Stimulated activated CD4-positive, alpha-beta T cell treated with anti-CD3 and anti-CD28 coated beads, Interleukin-4, amount 100 ng/mL, for 1 hour (primary cell): ENCODE measurements around the gene TMEM176B.
"Not testable (repeated sequence)": the region's sequence is repeated elsewhere in the genome, so short reads cannot be mapped to it uniquely, and the experiment has no call there.

Source experiments
- DNase-seq: peaks from one replicate; pipeline ENCODE4 v3.0.0-alpha.2; 2020

TMEM176B gene

GRCh38 chr7:150788474-150789269 lies 11.5 kb downstream of the TMEM176B start:
- no peak for DNase-seq

DNA sequence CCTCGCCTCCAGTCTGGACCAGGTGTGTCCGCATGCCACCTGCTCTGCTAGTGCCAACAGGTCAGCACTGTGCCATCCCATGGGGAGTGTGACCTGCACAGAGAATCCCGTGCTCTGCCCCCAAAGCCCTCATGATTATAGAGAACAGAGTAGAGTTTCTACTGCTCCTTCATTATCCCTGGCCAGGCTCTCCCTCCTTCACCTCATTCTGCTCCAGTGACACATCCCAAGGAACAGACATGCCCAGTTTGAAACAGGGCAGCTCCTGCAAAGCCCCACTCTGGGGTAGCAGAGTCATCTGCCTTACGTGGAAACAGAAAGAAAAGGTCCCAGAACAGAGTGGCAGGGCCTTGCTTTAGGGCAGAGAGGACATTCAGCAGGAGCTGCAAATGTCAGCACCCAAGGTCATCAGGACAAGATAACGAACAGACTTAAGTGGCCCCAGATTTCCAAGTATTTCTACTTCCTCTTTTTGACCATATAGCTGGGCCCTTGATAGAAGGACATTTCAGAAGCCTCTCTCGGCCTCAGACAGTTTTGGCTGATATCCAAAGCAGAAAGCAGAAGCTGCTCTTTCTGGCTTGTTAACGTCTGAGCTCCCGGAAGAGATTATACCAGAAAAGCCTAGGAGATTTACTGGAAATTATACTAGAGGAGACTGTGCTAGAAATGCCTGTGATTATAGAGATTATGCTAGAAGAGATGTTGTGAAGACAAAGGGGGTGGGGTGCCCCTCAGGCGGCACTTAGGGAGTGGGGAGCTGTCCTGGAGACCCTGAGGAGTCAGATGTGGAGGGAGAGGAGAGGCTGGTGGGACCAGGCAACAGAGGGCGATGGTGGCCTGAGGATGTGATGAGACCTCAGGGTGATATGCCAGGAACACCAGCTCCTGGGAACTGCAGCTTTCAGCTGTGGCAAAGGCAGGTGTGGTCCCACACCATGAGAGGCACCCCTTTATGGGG lies 12.6 kb downstream of the TMEM176B start:
- DNase-seq, result no peak

- no peak for DNase-seq
Measured at GRCh38 chr7:150784954-150785353, 15.2 kb downstream of the TMEM176B start.

- DNase-seq, result no peak
Measured at GRCh38 chr7:150784120-150784736, 15.9 kb downstream of the TMEM176B start.

DNA sequence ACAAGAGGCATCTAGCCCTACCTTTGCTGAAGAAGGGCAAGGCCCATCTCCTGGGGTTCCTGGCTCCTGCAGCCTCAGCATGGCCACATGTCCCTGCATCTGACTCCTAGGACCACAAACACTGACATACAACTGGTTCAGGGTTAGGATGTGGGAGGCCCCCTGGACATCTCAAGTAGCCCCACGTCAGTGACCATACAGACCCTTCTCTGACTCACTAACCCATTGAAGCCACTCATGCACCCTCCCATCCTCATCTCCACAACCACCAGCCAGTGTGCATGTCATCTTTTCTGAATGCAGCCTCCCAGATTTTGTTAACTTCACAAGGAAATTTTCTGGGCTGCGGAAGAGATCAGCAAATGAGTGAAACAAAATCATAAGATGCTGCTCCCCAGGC lies 18.2 kb downstream of the TMEM176B start:
- DNase-seq, result no peak

- no peak for DNase-seq
Measured at GRCh38 chr7:150781103-150781502, 19.1 kb downstream of the TMEM176B start.

DNA sequence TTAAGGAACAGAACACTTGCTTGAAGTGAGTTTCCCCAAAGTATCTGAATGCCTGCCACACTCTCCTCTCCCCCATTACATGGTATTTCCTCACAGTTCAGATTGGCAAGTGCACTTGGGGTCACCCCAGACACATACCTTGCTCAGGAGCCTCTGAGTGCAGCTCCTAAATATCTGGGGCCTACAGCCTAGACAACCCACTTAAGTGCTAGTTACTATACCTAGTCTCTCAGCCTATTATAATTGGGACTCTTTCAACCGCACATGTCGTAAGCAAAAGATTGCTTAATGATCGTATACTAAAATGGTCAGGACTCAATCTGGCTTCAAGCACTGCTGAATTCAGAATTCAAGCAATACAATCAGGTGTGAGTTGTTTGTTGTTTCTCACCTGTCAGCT lies 19.9 kb downstream of the TMEM176B start:
- DNase-seq, result no peak

- DNase-seq, result peak; percentile 75
Measured at GRCh38 chr7:150778738-150779301, 21.3 kb downstream of the TMEM176B start.

- no peak for DNase-seq
Measured at GRCh38 chr7:150778014-150778737, 22.0 kb downstream of the TMEM176B start.

DNA sequence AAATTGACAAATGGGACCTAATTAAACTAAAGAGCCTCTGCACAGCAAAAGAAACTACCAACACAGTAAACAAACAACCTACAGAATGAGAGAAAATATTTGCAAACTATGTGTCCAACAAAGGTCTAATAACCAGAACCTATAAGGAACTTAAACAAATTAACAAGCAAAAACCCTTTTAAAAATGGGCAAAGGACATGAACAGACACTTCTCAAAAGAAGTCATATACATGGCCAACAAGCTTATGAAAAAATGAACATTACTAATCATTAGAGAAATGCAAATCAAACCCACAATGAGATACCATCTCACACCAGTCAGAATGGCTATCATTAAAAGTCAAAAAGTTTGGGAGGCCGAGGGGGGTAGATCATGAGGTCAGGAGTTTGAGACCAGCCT lies 26.0 kb downstream of the TMEM176B start:
- not testable (repeated sequence) for DNase-seq

GRCh38 chr7:150769768-150770167 lies 30.4 kb downstream of the TMEM176B start:
- DNase-seq, result no peak

GRCh38 chr7:150766334-150766709 lies 33.8 kb downstream of the TMEM176B start:
- DNase-seq, result no peak

- DNase-seq, result no peak
Measured at GRCh38 chr7:150759479-150759878, 40.7 kb downstream of the TMEM176B start.

DNA sequence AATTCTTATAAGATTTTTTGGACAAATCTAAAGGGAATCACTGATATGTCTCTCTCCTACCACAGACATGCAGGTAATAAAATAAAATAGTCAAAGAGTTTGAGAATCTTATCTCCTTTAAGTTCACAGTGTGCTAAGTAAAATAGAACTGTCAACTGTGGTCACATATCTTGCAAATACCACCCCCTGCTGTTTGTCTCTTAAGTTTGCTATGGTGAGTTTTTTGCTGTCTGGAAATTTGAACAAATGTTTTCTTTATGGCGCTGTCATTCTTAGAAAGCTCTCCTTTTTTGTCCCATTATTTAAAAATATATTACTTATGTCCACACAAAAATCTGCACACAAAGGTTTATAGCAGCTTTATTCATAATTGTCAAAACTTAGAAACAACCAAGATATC lies 43.3 kb downstream of the TMEM176B start:
- no peak for DNase-seq

DNA sequence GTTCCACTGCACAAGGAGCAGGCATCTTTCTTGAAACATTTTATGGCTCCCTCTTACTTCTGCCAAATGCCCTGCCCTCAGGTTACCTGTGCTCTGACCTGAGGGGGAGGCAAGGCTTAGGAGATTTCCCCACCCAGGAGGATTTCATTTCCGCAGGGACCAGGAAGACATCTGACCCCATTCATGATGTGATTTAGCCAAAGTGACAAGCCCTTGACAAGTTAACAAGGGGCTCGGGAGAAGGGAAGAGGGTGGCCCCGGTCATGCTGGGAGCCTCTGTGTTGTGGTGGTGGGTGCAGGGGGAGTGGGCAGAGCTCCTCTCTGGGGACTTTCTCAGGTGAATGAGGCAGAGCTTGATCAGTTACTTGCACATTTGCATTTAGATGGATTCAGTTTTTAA lies 44.0 kb downstream of the TMEM176B start:
- no peak for DNase-seq

GRCh38 chr7:150755473-150756099 lies 44.6 kb downstream of the TMEM176B start:
- DNase-seq, result peak; percentile 64

DNA sequence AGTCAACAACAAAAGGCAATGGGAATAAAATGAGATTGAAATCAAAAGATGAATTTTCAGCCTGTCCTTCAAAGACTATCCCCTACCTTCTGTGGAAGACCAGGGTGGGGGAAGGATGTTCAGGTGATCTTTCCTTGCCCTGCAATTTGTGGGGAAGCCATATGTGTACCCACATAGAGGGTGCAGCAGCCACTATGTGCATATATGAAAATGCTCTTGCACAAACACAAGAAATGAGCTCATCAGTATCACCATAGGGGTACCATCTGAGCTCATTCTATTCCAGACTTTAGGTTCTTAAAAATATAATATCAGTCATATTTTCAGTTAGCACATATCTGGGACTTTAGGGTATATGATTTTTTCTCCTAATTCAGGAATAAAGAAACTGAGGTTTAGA lies 45.2 kb downstream of the TMEM176B start:
- no peak for DNase-seq

GRCh38 chr7:150753826-150754603 lies 46.1 kb downstream of the TMEM176B start:
- no peak for DNase-seq

DNA sequence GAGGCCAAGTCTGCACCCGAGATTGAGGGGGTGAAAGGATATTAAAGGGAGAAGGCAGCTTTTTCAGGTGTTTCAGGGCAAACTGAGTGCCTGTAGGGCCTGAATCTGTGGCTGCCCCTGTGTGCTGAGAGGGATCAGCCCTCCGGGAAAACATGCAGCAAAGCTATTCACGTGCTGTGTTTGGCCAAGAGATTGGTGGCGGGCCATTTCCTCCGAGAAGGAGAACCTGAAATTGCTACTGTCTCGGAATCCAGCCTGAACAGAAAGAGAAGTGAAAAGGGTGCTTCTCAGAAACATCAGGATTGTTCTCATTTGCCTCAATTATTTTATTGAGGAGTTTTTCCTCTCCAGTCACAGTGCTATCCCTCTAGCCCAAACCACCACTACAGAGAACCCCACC lies 46.9 kb downstream of the TMEM176B start:
- no peak for DNase-seq

GRCh38 chr7:150751702-150752101 lies 48.5 kb downstream of the TMEM176B start:
- no peak for DNase-seq

GRCh38 chr7:150748376-150748775 lies 51.8 kb downstream of the TMEM176B start:
- DNase-seq, result no peak
